Chondrocyte (in vitro differentiated cells): ENCODE data around the gene GPR132. TPM values are rescaled to one million over a fixed set of nuclear protein-coding genes. Genes with fewer than 3 reads are reported as not detected.

Experiments
- DNase-seq: peaks from one replicate; pipeline ENCODE4 v3.0.0; 2021; ENCODE audit warnings: mixed read lengths, low spot score
- H3K27ac Mint-ChIP-seq: one replicate; pipeline ENCODE4 v1.8.0; 2021; ENCODE audit warnings: mild to moderate bottlenecking, moderate library complexity, mixed read lengths; ENCODE audit not compliant: unreplicated experiment
- H3K27me3 Mint-ChIP-seq: 2 replicates; pipeline ENCODE4 v1.8.0; 2021; ENCODE audit warnings: low read depth, mixed read lengths
- H3K36me3 Mint-ChIP-seq: 2 replicates; pipeline ENCODE4 v1.8.0; 2021; ENCODE audit warnings: low read depth, mixed read lengths
- H3K4me1 Mint-ChIP-seq: 2 replicates; pipeline ENCODE4 v1.8.0; 2021; ENCODE audit warnings: low read depth, mild to moderate bottlenecking, mixed read lengths
- H3K4me3 Mint-ChIP-seq: one replicate; pipeline ENCODE4 v1.8.0; 2021; ENCODE audit warnings: mild to moderate bottlenecking, moderate library complexity, mixed read lengths; ENCODE audit not compliant: unreplicated experiment
- H3K9me3 Mint-ChIP-seq: 2 replicates; pipeline ENCODE4 v1.8.0; 2021; ENCODE audit warnings: low read depth, mixed read lengths
- total RNA-seq: library from RNA; stranded (reverse); gene quantifications from 3 replicates; pipeline ENCODE4 v1.2.1, GENCODE V29; 2021
- TF ChIP-seq, protein P1 (sequence below): fragments of 200-600 bp; sonication (generic); IDR thresholded peaks from 2 replicates; pipeline ENCODE4 v1.5.0; 2021; ENCODE audit warnings: antibody characterized with exemption, mild to moderate bottlenecking, moderate library complexity

GPR132 gene
- total RNA-seq, 1 donor from 2014 or later, result 0.30 TPM

DNA sequence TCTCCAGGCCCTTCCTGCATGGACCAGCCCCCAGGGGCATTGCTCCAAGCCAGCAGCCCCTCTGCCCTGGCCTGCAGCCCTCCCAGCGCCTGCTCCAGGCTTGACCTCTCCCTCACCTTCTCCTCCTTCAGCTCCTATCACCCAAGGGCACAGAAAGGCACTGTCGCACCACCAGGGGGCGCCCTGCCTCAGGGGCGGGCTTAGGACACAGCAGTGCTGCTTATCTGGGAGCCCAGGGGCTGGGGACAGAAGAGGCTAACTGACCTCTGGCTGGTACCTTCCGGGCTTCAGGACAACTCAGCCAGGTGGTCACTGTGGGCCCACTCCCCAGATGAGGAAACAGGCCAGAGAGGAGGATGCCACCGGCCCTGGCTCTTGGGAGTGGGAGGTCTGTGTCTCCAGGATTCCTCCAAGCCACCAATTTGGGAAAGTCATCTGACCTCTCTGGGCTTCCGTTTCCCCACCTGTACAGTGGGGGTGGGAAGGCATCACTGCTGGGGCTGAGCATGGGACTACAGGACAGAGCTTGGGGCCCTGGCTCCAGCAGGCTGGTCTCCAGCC is 25.3 kb upstream of the GPR132 start:
- TF ChIP-seq, protein P1, sequence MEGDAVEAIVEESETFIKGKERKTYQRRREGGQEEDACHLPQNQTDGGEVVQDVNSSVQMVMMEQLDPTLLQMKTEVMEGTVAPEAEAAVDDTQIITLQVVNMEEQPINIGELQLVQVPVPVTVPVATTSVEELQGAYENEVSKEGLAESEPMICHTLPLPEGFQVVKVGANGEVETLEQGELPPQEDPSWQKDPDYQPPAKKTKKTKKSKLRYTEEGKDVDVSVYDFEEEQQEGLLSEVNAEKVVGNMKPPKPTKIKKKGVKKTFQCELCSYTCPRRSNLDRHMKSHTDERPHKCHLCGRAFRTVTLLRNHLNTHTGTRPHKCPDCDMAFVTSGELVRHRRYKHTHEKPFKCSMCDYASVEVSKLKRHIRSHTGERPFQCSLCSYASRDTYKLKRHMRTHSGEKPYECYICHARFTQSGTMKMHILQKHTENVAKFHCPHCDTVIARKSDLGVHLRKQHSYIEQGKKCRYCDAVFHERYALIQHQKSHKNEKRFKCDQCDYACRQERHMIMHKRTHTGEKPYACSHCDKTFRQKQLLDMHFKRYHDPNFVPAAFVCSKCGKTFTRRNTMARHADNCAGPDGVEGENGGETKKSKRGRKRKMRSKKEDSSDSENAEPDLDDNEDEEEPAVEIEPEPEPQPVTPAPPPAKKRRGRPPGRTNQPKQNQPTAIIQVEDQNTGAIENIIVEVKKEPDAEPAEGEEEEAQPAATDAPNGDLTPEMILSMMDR, result peak; percentile 100
- H3K4me3 Mint-ChIP-seq, result no peak overlapping the region
- DNase-seq, result no peak
- no peaks in the 10 kb centered on the region for H3K36me3 Mint-ChIP-seq
- no peaks in the 10 kb centered on the region for H3K27me3 Mint-ChIP-seq
- H3K9me3 Mint-ChIP-seq, result no peaks in the 10 kb centered on the region
- H3K27ac Mint-ChIP-seq, result peak overlapping the region; percentile 93
- H3K4me1 Mint-ChIP-seq, result peaks cover 55% of the 10 kb centered on the region

DNA sequence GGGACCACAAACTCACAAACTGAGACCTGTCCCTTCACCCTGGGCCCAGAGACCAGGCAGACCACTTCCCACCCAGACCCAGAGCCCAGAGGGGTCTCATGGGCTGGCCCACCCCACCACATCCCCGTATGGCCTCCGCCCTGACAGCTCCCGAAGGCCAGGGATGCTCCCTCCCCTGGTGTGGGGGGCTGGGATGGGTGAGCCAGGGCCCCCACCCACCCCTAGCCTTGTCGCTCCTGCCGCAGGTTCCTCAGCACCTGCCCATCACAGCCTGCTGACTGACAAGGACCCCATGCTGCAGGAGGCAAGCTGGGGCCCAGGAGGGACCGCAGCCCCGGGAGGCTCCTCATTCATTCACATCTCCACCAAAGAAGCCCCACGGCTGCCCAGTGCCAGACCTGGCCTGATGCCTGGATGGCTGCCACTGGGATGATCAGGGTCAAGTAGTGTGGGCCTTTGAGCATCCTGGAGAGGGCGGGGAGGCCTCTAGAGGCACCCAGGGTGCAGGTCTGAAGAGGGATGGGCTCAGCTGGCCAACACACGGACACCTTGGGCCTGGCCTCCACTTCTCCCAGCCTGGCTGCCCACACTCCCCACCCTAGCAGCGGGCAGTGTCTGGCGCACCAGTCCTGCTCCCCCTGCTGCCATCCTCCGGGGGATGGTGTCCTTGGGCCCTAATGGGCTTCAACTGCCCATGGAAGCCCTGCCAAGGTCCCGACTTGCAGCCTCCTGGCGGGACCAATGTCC is 24.7 kb upstream of the GPR132 start:
- H3K4me3 Mint-ChIP-seq, result no peak overlapping the region
- H3K36me3 Mint-ChIP-seq, result no peaks in the 10 kb centered on the region
- no peaks in the 10 kb centered on the region for H3K27me3 Mint-ChIP-seq
- peak; percentile 93 for DNase-seq
- H3K9me3 Mint-ChIP-seq, result no peaks in the 10 kb centered on the region
- peaks cover 55% of the 10 kb centered on the region for H3K4me1 Mint-ChIP-seq
- TF ChIP-seq, protein P1, result no peak
- no peak overlapping the region for H3K27ac Mint-ChIP-seq

DNA sequence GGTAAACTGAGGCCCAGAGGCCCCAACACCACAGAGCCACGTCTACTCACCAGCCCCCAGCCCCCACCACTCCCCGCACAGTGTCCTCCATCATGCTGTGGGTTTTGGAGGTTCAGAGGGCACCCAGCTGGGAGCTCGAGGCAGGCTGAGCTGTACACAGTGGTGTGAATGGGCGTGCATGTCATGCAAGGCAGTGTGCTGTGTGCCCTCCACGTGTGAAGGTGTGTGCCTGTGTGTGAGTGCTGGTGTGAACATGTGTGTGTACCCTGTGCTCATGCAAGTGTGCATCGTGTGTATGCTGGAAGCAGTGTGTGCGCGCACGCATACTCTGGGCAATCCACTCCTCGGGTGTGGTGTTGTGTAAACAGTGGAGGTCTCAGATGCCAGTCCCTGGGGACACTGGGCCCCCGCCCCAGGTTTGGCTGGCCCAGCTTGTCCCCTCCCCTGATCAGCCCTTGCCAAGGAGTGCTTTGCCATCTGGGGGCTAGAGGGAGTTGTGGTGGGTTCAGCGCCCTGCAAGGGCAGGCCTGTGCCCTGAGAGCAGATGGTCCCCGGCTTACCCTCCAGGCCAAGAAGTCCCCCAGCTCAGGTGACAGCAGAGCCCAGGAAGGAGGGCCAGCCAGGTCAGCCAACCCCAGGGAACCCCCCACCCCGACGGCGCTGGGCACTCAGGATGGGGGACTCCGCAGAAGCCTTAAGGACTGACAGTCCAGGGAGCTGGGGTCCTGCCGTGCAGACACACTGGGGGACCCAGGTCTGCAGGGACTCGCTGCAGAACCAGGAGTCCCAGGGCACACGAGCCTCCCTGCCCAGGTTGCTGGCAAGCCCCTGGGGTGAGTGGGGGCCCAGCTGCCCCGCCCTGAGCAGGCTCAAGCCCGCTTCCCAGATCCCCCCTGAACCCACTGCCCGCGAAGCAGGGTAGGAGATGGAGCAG is 23.8 kb upstream of the GPR132 start:
- H3K4me3 Mint-ChIP-seq, result no peak overlapping the region

DNA sequence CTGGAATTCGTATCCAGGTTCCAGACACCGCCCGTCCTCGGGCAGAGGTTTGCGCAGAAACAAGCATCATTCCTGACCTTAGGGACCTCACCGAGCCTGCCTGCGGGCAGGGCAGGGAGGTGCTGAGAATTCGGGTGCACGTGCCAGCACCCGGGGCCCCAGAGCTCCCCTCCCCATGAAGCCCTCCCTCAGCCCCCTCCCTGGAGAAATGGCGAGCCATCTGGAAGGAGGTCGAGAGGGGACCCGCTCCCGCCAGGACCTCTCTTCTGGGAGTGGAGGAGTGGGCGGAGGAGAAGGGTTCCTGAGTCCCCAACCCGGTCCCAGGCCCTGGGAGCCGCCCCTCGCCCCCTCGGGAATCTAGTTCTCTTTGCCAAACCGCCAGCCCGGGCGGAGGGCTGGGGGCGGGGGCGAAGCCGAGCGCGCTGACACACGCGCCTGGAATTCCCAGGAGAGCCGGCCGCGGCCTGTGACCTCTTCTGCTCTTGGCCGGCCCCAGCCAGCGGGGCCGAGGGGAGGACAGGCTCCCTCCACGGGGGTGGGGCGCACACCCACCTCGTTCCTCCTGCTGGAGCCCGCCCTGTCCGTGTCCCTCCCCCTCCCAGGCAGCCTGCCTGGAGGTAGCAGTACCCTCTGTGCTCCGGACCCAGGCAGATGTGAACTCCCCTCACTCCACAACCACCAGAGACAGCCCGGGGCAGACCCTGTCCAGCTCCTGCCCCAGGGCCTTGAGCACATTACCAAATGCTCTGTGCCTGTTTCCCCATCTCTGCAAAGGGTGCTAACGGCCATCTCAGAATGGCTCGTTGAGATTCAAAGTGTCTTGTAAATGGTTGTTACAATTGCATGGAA is 23.0 kb upstream of the GPR132 start:
- no peaks in the 10 kb centered on the region for H3K9me3 Mint-ChIP-seq
- H3K4me3 Mint-ChIP-seq, result peak overlapping the region; percentile 65
- DNase-seq, result peak; percentile 89
- TF ChIP-seq, protein P1, result peak; percentile 11
- H3K4me1 Mint-ChIP-seq, result peaks cover 46% of the 10 kb centered on the region
- H3K27ac Mint-ChIP-seq, result peak overlapping the region; percentile 76
- no peaks in the 10 kb centered on the region for H3K36me3 Mint-ChIP-seq
- no peaks in the 10 kb centered on the region for H3K27me3 Mint-ChIP-seq

More for the DNA sequence above, 23.8 kb upstream of the GPR132 start:
- Mint-ChIP-seq H3K9me3 (no peaks in the 10 kb centered on the region), H3K27me3 (no peaks in the 10 kb centered on the region), H3K4me1 (peaks cover 48% of the 10 kb centered on the region), H3K36me3 (no peaks in the 10 kb centered on the region), H3K27ac (peak overlapping the region; percentile 76)
- TF ChIP-seq, protein P1, result no peak
- DNase-seq, result peak; percentile 82
